ENCODE measurements around the gene SMPDL3A. TPM values are rescaled to one million over a fixed set of nuclear protein-coding genes. Genes with fewer than 3 reads are reported as not detected.
A peak's percentile ranks its signal among the peaks of the same experiment; 100 is the strongest.

SMPDL3A gene, protein sequence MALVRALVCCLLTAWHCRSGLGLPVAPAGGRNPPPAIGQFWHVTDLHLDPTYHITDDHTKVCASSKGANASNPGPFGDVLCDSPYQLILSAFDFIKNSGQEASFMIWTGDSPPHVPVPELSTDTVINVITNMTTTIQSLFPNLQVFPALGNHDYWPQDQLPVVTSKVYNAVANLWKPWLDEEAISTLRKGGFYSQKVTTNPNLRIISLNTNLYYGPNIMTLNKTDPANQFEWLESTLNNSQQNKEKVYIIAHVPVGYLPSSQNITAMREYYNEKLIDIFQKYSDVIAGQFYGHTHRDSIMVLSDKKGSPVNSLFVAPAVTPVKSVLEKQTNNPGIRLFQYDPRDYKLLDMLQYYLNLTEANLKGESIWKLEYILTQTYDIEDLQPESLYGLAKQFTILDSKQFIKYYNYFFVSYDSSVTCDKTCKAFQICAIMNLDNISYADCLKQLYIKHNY
- total RNA-seq (124 and 126 TPM in 2 replicates), polyA plus RNA-seq (104 and 115 TPM in 2 replicates)

DNA sequence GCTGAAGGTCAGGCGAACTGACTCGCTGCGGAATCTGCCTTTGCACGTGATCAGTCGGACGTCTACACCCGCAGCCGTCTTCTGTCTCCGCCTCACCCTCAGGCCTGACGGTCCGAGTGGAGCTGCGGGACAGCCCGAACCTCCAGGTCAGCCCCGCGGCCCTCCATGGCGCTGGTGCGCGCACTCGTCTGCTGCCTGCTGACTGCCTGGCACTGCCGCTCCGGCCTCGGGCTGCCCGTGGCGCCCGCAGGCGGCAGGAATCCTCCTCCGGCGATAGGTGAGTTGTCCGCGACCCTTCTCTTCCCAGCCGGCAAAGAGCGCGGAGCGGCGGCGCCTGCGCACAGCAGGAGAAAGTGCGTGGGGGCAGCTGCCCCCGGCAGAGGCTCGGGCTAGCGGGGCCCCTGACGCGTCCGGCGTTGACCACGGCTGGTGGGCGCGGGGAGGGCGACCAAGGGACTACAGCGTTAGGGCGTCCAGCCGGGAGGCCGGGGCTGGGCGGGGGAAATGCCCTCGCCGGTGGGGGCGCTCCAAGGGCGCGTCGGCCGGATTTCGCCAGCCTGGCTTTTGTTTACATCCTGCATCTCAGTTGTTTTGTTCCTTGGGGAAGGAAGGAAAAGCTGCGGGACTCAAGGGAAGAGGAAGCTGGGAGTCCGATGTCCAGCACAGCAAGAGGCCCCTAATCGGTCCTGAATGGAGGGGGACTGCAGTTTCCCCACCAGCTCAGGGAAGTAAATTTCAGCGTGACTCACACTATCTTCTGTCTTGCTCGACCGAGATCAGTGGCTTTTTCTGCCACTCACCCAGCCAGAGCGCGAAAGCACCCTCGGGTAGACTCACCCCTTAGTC, at the start of gene SMPDL3A:
Gene SMPDL3A (plus strand): TSS at position 77 of the 846 bp plus-strand sequence. CDS start 89 bp downstream, at position 166.
- peaks cover 39% of the 10 kb centered on the region for H3K79me2 ChIP-seq
- peak within 1 kb of the TSS; percentile 53 for H3K4me3 ChIP-seq
- no peaks in the 10 kb centered on the region for H3K36me3 ChIP-seq (replicated peaks; ENCODE audit: insufficient read depth, low read depth)
- H2AFZ ChIP-seq = peak within 1 kb of the TSS; percentile 62
- H4K20me1 ChIP-seq (ENCODE audit: insufficient read depth, poor library complexity, severe bottlenecking) = no peaks in the 10 kb centered on the region
- peak within 1 kb of the TSS; percentile 96 for H3K27ac ChIP-seq
- no peaks in the 10 kb centered on the region for H3K9me2 ChIP-seq (replicated peaks; ENCODE audit: insufficient read depth)
- WGBS (ENCODE audit: low lambda C conversion rate, missing lambda C conversion rate) = 2% methylated on average over 65 of the region's 71 CpGs
- peaks cover 39% of the 10 kb centered on the region for H3K4me1 ChIP-seq (ENCODE audit: insufficient read depth)
- no peaks in the 10 kb centered on the region for H3K9me3 ChIP-seq (ENCODE audit: low read depth)
- TF ChIP-seq EZH2phosphoT487 (IDR thresholded peaks at IDR 0.05; ENCODE audit: low read depth, severe bottlenecking, unreplicated experiment) = no peak
- TF ChIP-seq, protein P1, sequence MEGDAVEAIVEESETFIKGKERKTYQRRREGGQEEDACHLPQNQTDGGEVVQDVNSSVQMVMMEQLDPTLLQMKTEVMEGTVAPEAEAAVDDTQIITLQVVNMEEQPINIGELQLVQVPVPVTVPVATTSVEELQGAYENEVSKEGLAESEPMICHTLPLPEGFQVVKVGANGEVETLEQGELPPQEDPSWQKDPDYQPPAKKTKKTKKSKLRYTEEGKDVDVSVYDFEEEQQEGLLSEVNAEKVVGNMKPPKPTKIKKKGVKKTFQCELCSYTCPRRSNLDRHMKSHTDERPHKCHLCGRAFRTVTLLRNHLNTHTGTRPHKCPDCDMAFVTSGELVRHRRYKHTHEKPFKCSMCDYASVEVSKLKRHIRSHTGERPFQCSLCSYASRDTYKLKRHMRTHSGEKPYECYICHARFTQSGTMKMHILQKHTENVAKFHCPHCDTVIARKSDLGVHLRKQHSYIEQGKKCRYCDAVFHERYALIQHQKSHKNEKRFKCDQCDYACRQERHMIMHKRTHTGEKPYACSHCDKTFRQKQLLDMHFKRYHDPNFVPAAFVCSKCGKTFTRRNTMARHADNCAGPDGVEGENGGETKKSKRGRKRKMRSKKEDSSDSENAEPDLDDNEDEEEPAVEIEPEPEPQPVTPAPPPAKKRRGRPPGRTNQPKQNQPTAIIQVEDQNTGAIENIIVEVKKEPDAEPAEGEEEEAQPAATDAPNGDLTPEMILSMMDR (IDR thresholded peaks at IDR 0.05; ENCODE audit: poor library complexity) = peak; percentile 71
- peak; percentile 87 for DNase-seq (ENCODE audit: low spot score)
- peak within 1 kb of the TSS; percentile 86 for H3K4me2 ChIP-seq
- H3K27me3 ChIP-seq = no peaks in the 10 kb centered on the region

DNA sequence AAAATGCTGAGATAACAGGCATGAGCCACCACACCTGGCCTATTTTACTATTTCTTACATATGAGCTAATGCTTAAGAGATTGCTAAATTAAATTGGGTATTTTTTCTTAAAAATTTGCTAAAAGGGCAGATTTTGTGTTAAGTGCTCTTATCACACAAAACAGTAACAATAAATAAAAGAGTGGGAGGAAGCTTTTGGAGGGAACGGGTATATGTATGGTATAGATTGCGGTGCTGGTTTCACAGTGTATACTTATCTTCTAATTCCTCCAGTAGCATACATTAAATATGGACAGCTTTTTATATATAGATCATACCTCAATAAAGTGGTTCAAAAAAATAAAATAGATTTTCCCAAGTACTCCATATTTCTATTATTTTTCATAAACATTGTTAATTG, 49.0 kb upstream of the SMPDL3A start:
- no peaks in the 10 kb centered on the region for H3K9me3 ChIP-seq (ENCODE audit: low read depth)
- H3K27ac ChIP-seq = no peak overlapping the region
- no peaks in the 10 kb centered on the region for H3K79me2 ChIP-seq
- TF ChIP-seq, protein P1 (IDR thresholded peaks at IDR 0.05; ENCODE audit: poor library complexity) = no peak
- no peak for TF ChIP-seq EZH2phosphoT487 (IDR thresholded peaks at IDR 0.05; ENCODE audit: low read depth, severe bottlenecking, unreplicated experiment)
- TF ChIP-seq EZH2 (IDR thresholded peaks at IDR 0.05; ENCODE audit: borderline replicate concordance) = no peak
- H3K4me1 ChIP-seq (ENCODE audit: insufficient read depth) = no peaks in the 10 kb centered on the region
- H3K27me3 ChIP-seq = no peaks in the 10 kb centered on the region
- 95% methylated on average over 2 of the region's 2 CpGs for WGBS (ENCODE audit: low lambda C conversion rate, missing lambda C conversion rate)
- H3K4me2 ChIP-seq = no peak overlapping the region
- H4K20me1 ChIP-seq (ENCODE audit: insufficient read depth, poor library complexity, severe bottlenecking) = no peaks in the 10 kb centered on the region
- H3K9me2 ChIP-seq (replicated peaks; ENCODE audit: insufficient read depth) = no peaks in the 10 kb centered on the region
- H3K4me3 ChIP-seq = no peak overlapping the region
- no peaks in the 10 kb centered on the region for H3K36me3 ChIP-seq (replicated peaks; ENCODE audit: insufficient read depth, low read depth)
- DNase-seq (ENCODE audit: low spot score) = no peak
- no peak overlapping the region for H2AFZ ChIP-seq

DNA sequence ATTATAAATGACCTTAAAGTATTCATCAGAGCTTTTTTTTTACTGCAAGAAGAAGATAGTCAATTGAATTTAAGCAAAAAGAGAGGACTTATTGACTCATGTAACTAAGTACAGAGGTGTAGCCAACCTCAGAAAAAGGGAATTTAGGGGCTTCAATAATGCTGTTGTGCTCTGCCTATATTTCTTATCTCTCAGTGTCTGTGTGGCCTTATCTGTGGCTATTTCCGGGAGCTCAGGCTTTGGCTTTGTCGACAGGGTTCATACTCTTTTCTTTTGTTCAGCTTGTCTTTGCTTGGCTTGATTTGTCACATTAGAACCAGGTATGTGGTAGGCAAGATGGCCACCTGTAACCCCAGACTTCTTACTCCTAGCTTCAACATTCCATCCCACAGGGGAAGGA, 48.1 kb upstream of the SMPDL3A start:
- no peaks in the 10 kb centered on the region for H3K4me1 ChIP-seq (ENCODE audit: insufficient read depth)
- H4K20me1 ChIP-seq (ENCODE audit: insufficient read depth, poor library complexity, severe bottlenecking) = no peaks in the 10 kb centered on the region
- H3K4me2 ChIP-seq = no peak overlapping the region
- H3K9me3 ChIP-seq (ENCODE audit: low read depth) = no peaks in the 10 kb centered on the region
- H3K27me3 ChIP-seq = no peaks in the 10 kb centered on the region
- H3K9me2 ChIP-seq (replicated peaks; ENCODE audit: insufficient read depth) = no peaks in the 10 kb centered on the region
- H3K79me2 ChIP-seq = no peaks in the 10 kb centered on the region
- DNase-seq (ENCODE audit: low spot score) = no peak
- no peaks in the 10 kb centered on the region for H3K36me3 ChIP-seq (replicated peaks; ENCODE audit: insufficient read depth, low read depth)
- no peak overlapping the region for H3K27ac ChIP-seq
- WGBS (ENCODE audit: low lambda C conversion rate, missing lambda C conversion rate) = 52% methylated on average over 2 of the region's 2 CpGs
- no peak for TF ChIP-seq EZH2 (IDR thresholded peaks at IDR 0.05; ENCODE audit: borderline replicate concordance)
- no peak for TF ChIP-seq EZH2phosphoT487 (IDR thresholded peaks at IDR 0.05; ENCODE audit: low read depth, severe bottlenecking, unreplicated experiment)
- TF ChIP-seq, protein P1 (IDR thresholded peaks at IDR 0.05; ENCODE audit: poor library complexity) = no peak
- no peak overlapping the region for H3K4me3 ChIP-seq
- no peak overlapping the region for H2AFZ ChIP-seq
